ENCODE results near the gene PLEKHA1.

Gene PLEKHA1

DNA sequence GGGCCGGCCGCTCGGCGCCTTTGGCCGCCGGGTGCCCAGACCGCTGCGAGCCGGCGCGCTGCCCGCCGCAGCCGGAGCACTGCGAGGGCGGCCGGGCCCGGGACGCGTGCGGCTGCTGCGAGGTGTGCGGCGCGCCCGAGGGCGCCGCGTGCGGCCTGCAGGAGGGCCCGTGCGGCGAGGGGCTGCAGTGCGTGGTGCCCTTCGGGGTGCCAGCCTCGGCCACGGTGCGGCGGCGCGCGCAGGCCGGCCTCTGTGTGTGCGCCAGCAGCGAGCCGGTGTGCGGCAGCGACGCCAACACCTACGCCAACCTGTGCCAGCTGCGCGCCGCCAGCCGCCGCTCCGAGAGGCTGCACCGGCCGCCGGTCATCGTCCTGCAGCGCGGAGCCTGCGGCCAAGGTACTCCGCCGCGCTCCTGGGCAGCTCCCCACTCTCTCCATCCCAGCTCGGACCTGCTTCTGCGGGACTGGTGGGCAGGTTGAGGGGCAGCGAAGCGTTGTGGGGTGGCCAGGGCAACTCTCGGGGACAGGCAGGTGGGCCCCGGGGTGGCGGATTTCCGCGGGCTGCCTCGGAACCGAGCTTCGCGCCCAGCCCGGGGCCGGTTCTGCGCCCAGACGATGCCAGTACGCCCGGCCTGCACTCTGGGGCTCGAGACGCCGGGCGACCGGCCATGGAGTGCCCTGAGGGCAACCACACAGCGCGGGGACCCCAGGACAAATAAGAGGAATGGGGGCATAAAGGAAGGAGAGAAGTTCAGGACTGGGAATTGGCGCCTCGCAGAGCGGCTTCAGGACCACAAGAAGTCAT lies 87.4 kb downstream of the PLEKHA1 start:
- DNase-seq (ENCODE audit: low read depth) = no peak

DNA sequence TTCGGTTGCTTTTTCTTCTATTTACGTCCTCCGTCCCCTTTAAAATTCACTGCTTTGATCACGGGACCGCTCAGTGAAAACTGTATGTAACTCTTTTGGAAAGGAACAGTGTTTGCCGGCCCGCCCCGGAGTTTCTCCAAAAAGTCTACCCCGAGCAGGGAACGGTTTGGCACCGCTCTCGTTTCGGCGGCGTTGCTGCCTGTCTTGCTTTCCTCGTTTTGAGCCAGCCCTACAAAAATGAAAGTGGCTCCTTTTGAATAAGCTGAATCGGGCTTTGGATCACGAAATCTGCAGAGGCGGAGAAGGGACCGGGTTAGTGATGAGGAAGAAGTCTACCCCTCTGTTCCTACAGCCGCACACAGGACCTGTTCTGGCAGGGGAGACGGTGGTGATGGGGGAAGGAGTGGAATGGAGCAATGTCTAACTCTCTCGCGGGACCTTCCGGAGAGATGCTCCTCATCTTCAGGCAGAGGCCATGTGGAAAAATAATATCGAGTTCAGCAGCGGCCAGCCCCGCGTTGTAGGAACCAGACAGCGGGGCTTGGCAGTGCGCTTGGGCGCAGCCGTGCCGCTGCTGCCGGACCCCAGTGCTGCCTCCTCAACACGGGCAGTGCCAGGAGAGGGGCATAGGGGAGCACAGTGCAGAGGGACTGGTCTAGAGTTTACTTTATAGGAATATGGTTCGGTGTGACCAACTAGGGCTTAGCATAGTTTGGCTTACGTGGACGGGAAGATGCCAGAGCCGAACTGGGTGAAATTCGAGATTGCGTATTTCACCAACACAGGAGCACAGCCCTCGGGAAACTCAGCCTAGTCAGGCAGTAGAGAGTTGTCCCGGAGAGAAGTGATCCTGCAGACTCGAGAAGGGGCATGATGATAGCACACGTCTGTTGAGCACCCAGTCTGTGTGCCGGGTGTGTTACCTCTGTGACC lies 88.3 kb downstream of the PLEKHA1 start:
- no peak for DNase-seq (ENCODE audit: low read depth)

DNA sequence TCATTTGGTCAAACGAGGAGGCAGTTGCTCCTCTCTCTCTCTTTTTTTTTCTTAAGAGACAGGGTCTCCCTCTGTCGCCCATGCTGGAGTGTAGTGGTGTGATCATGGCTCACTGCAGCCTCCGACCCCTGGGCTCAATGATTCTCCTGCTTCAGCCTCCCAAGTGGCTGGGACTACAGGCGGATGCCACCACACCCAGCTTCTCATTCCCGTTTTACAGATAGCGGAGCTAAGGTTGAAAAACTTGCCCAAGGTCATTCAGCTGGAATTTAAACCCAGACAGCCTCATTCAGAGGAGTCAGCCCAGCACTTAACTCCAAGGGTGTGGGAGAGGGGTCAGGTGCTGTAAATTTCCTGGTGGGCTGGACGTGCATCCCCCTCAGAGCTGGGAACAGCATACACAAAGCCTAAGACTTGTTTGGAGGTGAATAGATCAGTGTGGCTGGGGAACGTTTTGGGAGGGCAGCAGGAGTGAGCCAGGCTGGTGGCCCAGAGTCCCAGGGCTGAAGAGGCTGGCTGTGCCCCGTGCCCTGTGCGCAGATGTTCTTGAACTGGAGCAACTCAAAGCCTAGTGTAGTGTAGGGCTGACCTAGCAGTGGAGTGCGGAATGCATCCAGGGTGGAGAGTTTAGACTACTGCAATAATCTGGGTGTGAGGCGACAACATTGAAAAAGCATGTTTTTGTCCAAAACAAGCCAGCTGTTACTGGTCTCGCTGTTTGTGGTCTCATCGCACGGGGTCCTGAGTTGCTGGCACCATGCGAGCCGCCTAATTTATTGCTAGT lies 89.2 kb downstream of the PLEKHA1 start:
- no peak for DNase-seq (ENCODE audit: low read depth)

DNA sequence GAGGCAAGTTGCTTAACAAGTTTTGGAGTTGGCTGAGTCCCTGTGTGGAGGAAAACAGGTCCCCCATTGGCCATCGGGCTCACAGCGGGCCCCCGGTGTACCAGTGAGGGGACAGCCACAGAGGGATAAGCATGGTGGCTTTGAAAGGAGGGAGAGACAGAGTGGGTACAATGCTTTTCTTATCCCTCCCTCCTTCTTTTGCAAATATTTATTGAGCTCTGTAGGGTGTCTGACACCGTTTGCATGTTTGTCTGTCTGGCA lies 89.7 kb downstream of the PLEKHA1 start:
- no peak for DNase-seq (ENCODE audit: low read depth)

DNA sequence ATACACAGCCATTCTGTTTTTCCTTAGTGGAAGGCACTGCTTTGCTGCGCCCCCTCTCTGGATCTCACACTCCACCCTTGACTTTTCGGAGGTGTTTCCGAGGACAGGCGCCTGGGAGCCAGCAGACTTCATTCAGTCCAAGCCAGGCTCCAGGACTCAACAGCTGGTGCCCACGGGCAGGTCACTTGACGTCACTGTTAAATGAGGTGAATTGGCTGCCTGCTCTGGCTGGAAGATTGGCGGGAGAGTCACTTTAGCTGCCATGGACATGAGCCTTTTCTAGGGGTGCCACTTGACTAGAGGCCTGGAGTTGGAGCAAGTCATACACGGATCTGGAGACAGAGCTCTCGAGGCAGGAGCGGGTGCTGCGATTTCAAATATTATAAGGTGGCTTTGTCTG lies 90.1 kb downstream of the PLEKHA1 start:
- no peak for DNase-seq (ENCODE audit: low read depth)

DNA sequence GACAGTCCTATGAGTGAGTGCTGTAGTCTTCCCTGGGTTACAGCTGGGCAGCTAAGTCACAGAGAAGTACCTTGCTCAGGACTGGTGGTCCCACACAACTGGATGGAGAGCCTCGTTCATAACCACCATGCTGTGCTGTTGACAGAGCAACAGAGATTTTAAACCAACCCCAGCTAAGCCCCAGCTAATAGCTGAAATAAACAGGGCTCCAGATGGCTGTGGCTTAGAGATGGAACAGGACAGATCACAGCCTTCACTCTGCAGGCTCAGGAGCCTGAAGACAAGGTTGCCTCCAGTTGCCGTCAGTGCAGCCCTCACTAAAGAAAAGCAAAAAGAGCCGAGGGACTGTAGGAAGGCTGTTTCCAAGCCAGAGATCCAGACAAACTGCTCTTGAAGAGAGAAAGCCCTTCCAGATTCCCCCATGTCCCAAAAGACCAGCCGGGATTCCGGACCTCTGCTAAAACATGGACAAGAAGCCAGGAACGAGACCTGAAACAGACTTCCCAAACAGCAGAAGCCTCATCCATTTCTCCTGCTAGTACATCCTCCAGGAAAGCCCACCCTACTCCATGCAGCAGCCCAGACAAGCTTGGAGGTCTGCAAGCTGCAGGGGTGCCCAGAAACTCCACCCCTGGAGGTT lies 91.0 kb downstream of the PLEKHA1 start:
- DNase-seq (ENCODE audit: low read depth) = no peak

DNA sequence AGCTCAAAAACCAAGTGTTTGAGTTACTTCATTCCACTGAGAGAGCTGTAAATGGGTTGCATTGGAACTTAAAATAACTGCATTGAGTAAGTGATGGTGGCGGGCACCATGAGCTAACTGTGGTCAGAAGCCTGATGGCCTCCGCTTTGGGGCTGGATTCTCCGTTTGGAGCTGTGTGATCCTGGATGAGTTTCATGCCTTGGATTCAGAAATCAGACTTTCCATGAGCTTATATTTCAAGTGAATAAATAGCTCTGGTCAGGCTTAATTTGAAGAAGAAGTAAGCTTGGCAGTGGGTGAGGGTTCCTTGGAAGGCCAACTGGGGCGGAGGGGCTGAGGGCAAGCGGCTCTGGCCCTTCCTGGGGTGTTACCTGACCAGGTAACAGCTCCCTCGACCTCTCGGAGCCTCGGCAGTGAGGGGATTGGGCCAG lies 92.5 kb downstream of the PLEKHA1 start:
- no peak for DNase-seq (ENCODE audit: low read depth)

DNA sequence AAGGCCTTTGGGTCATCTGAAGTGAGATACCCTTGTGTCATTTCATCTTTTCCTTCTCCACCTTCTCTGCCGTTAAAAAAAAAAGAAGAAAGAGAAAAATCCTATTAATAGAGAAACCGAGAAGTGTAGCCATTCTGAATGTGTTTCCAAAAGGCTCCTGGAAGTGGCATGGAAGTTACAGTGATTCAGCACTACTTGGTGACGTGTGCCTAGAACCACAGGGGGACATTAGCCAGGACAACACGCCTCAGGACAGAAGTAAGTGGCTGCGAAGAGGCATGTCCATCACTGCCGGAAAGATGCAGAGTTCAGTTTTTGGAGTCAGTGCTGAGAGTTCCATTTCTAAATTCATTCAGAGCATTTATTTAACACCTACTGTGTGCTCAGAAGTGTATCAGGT lies 93.2 kb downstream of the PLEKHA1 start:
- no peak for DNase-seq (ENCODE audit: low read depth)

DNA sequence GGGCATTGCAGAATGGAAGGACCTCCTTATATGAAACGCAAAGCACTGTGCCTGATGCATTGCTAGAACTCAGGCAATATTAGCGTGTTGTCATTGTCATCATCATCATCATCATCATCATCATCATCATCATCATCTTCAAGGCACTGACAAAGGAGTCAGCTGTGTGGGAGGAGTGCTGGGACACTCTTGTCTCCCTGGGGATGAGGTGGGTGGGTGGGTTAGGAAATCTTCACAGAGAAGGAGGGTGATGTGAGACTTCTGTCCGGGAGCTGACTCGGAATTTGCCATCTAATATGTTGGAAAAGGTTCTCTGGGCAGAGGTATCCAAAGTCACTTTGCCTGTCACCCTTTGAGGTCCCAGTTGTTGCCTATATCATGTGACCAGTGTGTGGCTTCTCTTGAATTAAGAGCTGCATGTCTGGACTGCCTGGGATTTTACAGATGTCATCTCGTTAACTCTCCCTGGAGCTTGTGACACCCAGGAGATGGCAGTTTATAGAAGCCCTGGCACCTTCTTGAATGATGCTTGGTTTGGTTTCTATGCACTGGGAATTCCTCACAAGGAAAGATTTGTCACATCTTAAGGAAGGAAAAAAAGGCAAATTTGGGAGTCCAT lies 93.9 kb downstream of the PLEKHA1 start:
- no peak for DNase-seq (ENCODE audit: low read depth)

DNA sequence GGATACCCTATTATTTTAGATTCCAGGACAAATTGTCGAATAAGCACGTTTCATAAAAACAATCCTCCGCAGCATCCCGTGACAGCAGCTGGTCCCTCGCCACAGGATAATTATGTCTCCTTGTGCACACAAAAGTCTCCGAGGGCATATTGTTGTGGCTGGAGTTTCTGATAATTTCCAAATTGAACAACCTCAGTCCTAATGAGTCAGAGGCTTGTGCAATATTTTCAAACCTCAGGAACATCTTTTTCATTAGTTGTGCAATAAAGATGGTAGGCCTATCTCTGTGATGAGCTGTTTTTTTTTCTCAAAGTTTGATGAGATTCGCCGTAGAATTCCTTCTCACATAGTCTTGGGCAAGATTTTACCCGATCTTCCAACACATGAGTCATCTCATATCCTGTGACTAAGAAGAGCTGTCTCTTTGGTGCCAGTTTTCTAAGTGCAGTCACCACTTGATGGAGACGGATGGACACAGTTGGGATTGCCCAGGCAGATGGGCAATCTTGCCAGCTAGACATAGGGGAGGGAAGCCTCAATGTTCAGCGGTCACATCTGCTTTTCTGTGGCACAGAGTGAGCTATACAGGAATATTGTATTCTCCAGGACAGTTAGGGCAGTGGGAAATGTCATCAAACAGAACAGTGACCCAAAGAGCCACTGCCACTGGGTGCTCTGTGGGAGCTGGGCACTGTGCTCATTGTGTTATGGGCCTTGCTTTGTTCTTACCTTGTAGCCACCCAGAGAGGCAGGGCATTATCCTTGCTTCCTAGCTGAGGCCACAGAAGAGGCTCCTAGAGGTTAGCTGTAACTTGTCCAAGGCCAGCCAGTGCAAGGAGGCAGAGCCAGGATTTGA lies 94.6 kb downstream of the PLEKHA1 start:
- DNase-seq (ENCODE audit: low read depth) = no peak

DNA sequence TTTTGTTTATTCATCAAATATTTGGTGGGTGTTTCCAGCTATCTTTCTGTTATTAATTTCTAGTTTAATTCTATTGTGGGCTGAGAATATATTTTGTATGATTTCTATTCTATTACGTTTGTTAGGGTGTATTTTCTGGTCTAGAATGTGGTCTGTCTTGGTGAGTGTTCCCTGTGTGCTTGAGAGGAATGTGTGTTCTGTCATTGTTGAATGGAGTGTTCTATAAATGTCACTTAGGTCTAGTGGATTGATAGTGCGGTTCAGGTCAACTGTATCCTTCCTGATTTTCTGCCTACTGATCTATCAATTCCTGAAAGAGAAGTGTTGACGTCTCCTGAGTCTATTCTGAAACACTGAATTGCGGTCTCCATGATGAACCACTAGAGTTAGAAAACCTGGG lies 95.3 kb downstream of the PLEKHA1 start:
- no peak for DNase-seq (ENCODE audit: low read depth)

DNA sequence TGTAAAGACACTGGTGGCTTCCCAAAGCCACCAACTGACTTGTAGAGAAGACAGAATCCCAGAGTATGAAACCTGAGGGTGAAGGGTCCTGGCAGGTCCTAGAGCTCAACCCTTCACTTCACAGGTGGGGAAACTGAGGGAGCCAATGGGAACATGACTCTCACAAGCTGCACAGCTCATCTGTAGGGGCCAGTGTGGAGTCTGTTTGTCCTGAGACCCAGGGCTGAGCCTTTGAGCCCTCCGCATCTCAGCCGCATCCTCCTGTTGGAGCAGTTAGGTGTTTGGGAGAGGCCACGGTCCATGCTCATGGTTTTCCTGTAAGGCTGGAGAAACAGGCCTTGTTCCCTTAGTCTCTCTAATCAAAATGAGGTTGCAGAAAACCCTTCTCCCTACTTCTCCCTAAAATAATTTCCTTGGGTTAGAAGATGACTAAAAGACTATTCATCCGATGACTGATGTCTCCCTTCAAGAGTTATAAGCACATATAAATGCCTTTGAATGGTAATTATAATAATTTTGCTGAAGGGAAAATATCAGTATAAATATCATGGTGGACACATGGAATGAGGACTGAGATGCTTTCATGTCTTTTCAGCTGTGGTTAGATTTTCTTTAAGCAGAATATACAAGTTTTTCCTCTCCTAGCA lies 97.1 kb downstream of the PLEKHA1 start:
- DNase-seq (ENCODE audit: low read depth) = no peak

DNA sequence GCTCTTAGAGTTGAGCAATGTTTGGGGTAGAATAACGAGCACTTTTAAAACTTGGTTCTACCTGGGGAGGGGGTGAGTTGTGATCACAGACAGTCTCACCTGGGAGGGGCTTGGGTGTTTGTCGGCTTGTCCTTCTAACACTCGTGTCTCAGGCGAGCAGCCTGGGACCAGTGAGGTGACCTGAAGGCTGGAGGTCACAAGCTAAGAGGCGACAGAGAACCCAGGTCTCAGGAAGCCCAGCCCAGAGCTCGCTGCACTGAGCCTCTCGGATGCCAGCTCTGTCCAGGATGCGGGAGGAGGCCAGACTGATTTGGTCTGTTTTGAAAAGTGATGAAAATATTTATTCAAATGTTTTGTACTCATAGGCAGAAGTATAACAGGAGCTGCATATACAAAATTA lies 98.6 kb downstream of the PLEKHA1 start:
- no peak for DNase-seq (ENCODE audit: low read depth)

DNA sequence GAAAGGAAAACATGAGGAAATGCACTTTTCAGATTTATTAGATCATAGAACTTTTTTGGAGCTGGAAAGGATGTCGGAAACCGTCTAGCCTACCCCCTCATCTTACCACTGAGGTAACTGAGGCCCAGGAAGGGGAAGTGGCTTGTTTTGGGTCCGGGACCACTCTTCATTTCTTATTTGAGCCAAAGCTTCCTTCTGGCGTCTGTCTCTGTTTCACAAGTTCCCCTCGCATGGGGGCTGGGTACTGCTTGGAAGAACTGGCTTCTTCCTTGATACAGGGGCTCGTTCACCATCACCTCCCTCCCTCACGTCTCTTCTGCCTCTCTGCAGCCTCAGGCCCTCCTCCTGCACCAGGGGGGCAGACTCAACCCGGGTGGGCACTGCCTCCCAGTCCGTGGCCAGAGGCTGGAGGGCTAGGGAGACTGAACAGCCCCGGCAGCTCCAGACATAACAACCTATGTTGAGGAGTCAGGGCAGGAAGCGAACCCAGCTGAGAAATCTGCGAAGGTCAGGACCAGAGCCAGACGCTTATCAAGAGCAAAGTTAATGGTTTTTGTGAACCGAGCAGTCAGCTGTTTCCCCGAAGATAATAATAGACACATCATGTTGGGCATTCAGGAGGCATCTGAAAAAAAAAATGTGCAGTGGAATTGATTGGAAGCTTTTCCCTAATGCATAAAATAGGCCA lies 99.8 kb downstream of the PLEKHA1 start:
- DNase-seq (ENCODE audit: low read depth) = no peak

DNA sequence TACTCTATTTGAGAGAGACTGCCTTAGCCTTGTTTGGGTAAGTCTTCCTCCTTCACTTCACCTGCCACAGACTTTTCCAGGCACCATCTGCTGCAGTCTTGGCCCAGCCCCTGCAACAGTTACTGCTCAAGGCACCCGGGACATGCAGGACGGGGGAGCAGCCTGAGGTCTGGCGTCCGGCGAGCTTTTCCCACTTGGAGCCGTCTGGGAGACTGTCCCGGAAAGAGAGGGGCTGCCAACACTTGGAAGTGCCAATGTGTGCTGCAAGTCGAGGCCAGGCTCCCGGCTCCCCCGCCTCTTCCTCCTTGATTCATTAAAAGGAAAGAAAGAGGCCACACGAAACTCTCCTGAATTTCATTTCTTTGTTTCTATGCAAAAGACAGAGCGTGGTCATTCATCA lies 100.6 kb downstream of the PLEKHA1 start:
- DNase-seq (ENCODE audit: low read depth) = no peak

DNA sequence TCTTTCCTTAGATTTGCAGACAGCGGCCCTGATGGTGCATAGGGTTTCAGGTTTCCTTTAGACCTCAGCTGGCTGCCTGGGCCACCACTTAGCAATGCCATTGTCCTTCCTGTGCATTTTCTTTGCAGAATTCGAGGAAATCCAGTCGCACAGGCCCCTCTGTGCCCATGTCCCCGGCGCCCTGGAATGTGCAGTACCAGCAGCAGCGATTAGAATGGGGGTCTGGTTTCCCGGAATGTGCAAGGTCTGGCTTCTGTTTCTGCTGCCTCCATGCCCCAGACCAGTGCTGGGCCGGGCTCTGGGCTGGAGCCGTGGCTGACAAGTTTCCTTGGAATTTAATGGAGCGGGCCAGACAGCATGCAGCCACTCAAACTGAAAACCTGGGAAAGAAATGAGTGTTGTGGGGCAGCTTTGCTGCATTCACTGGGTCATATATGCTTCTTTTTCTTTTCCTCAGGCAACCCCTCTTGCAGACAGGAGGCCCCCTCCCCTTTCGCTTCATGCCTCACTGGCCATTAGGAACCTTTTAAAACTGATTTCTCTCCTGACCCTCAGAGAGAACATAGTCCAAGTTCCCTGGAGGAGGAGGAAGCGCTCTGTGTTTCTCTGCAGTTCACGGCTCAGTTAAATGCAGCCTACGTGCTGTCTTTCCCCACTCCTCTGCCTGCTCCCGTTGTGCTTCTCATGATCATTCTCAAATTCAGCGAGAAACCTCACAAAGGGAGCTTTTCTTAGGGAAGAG lies 101.3 kb downstream of the PLEKHA1 start:
- DNase-seq (ENCODE audit: low read depth) = no peak

DNA sequence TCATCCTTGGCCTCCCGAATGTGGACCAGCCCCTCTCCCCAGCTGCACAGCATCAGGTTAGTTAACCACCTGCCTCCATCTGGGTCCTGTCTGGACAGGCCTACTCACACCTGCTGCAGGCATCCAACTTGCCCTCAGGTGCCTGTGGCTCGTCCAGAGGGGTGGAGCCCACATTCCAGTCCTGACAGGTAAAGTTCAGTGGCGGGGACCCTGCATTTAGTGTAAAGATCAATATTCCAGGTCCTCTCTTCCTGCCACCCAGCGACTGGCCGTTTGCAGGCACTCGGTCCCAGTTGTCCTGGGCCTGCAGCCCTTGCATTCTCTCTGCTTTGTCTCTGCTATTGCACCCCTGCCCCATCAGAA lies 101.8 kb downstream of the PLEKHA1 start:
- no peak for DNase-seq (ENCODE audit: low read depth)

DNA sequence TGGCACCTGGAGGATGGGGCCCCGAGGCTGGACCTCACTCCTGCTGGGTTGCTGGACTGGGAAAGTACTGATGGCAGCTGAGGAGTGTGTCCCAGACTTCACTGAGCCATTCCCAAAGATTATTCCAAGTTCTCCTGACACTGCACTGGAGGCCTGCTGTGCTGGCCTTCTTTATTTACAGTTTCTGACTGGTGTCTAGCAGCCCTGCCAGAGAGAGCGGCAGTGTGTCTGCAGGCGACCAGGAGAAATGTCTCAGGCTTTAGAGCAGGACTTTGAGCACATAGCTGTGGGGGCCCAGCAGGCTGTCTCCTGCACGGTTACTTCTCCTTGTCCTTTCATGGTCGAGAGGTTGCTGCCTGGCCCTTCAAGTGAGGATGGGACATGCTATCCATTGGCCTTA lies 102.9 kb downstream of the PLEKHA1 start:
- DNase-seq (ENCODE audit: low read depth) = no peak

DNA sequence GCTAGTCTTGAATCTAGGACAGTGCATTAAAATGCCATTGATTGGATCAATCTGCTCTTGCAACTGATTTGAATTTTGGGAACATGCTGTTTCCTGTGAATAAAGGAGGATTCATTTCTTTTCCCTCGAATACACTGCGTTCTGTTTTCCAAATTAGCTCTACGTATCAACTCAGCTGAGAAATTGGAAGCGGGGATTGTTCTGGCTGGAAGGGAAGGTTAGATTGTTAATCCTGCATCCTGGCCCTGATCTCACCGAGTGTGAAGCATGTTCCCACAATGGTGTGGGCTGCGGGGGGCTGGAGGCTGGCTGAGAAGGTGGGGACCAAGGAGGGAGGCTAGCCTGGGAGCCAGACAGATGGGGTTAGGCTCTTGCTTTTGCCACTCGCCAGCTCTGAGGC lies 104.5 kb downstream of the PLEKHA1 start:
- no peak for DNase-seq (ENCODE audit: low read depth)
